Activated T-cell treated with anti-CD3 and anti-CD28 coated beads, Interleukin-2, amount 50 U/mL, for 48 hours (primary cell): ENCODE measurements around the gene FBLN2.

Source experiments
- DNase-seq, 2 experiments: peaks; one replicate each; pipeline ENCODE4 v3.0.0-alpha.2; 2020

Gene FBLN2

DNA sequence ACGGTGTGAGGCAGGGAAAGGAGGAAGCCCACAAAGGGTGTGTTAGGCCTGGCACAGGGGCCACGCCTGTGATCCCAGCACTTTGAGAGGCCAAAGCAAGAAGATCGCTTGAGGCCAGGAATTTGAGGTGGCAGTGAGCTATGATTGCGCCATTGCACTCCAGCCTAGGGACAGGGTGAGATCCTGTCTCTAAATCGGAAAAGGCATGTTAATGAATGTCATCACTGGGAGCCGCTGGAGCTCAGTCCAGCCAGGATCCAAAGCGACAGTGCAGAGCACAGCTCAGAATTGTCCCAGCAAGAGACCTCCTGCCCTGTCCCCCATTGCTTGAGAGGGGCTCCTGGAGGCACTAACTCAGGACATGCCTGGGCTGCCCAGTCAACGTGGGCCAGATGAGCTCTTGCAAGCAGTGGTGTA, 15.0 kb upstream of the FBLN2 start:
- no peak for DNase-seq

DNA sequence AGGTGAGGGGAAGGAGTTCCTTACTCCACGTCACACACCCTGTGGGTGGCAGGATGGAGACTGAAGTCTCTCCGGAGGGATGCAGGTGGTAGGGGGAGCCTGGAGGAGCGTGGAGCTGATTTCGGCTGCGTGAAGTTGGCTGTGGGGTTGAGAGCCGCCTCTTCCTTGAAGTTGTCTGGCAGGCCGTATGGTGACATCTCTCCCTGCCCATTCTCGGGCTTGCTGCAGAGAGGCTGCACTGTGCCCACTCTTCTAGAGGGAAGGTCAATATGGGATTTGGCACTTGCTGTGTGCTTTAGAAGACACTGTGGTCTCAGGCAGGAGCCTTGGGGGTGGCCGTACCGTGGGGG, 13.4 kb upstream of the FBLN2 start:
- no peak for DNase-seq

DNA sequence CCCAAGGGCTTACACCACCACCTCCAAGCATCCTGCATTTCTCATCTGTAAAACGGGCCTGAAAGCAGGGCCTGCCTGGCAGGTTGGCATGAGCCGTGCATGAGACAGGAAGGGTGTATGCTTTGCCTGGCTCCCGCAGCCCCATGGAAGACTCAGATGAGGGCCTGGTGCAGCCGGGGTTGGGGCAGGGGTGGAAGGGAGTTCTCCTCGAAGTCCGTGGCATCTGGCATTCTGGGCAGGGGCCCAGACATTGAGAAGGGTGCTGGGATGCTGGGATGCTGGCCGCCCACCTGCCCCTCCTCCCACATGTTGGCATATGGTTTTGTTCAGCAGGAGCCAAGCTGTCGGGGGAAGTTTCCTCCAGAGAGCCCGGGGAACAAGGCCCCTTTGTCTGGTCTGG, 13.0 kb upstream of the FBLN2 start:
- no peak for DNase-seq

DNA sequence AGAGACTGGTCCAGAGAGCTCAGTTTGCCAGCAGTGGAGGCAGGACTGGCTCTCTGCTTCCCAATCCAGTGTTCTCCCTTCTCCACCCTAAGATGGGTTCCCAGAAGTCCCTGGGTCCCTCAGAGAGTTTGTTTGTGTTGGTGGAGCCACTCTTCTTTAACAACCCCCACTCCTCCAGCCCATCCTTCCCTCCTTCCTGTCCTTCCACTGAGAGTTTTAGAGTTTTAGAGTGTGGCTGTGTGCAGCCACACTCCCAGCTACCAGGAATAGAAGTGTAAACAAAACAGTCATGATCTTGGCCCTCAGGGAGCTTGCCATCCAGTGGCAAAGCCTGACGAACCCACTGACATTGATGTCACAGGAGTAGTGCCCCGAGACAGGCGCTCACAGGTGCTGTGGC, 12.5 kb upstream of the FBLN2 start:
- no peak for DNase-seq

DNA sequence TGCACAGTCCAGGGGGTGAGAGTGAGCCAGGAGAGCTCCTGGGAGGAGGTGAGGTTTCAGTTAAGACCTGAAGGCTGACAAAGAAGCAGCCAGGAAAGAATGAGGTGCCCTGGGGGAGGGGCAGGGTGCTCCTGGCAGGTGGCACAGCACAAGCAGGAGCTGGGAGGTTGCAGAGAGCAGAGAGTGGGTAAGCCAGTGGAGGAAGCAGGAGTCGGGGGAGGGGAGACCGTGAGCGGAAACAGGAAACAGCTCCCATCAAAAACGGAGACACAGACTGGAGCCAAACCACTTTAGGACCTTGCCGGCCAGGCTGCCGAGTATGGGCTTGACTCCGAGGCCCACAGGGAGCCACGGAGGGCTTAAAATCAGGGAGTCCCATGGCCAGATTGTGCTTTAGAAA, 12.1 kb upstream of the FBLN2 start:
- no peak for DNase-seq

DNA sequence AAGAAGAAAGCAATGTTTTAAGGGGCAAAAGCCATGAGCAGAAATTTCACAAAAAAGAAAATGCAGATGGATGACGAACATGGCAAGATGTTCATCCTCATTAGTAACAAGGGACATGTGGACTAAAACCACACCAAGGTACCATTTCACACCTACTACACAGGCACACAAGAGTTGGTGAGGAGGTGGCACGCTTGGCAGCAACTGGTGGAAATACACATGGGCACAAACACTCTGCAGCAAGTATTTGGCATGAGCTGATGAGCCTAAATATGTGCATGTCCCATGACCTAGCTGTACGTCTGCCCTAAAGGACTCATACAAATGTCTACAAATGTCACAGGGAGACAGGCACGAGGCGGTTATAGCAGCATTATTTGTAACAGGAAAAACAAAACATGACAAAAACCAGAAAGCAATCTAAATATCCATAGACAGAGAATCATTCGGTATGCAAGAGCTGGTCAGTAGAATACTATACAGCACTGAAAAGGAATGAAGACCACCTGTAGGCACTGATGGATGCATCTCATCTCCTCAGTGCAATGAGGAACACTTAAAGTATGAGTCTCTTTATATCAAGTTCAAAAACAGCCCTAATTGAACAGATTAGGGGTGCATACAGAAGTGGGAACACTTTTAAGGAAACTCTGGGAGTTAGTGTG, 11.5 kb upstream of the FBLN2 start:
- no peak for DNase-seq

DNA sequence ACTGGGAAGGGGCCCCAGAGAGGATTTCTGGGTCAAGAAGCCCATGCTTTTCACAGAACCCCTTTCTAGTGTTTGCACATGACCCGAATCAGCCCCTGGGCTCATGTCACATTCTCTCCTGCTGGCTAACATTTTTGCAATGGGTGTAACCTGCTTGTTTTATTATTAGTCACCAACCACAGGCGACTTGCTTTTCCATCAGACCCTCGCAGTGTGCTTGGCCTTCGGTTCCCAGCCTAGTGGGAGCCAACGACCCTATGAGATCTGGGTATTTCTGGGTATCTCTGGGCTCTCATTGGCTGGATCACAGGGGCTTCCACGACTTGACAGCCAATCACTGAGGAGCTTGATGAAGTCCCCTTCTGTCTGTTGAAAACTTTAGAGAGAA, 11.0 kb upstream of the FBLN2 start:
- no peak for DNase-seq

DNA sequence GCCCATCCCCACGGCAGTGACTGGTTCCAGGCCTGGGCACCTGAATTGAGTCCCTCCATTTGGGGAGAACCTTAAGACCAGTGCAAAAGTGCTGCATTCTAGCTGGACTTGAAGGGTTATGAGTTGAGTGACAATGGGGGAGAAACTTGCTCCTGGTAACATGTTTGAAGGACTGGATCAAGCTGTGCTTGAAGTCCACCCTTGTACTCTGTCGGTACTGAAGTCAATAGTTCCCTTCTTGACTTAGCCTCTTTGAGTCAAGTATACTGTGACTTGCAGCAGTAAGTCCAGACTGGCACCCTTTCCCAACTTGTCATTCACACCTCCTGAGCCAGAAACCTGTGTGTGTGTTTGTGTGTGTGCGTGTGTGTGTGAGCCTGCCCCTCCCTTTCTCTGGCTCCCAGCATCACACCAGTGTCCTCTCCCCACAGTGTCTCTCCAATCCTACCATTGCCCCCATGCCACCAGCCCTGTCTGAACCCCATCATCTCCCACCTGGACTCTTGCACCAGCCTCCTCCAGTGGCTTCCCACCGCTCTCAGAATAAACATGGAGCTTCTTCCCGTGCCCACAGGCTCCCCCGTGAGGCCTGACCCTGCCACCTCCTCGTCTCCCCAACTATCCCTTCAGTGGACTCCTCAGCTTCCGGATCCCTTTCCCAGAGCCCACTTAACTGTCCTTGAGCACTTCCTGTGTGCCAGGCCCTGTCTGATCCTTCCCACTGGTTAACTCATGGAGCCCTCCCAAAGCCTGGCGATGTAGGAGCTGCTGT, 10.2 kb upstream of the FBLN2 start:
- no peak for DNase-seq

DNA sequence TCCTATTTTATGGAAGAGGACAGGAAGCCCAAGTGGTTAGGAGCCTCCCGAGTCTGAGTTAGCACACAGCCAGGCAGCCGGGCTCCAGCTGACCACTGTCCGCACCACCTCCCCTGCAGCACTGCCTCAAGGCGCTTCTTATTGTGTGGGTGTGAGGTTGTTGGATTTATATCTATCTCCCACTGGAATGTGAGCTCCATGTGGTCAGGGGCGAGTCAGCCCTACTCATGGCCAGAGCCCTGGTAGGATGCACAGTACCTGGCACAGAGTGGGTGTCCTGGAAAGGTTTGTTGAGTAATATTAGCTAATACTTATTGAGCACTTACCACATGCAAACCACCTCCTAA, 9.7 kb upstream of the FBLN2 start:
- no peak for DNase-seq

DNA sequence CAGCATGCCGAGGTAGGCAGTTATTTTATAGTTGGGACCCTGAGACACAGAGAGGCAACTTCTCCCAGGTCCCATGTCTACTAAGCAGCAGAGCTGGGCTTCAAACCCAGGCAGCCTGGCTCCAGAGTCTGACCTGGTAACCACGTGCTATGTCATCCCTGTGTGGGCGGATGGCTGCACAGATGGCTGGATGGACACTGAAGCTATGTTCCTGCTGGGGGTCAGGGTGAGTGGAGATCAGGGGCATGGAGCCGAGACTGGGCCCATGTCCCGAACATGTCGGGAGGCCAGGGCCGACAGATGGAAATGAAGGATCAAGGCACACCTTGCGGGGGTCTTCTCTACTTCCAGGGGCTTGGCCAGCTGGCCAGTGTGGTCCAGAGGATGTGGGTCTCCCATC, 9.3 kb upstream of the FBLN2 start:
- DNase-seq, result no peak

DNA sequence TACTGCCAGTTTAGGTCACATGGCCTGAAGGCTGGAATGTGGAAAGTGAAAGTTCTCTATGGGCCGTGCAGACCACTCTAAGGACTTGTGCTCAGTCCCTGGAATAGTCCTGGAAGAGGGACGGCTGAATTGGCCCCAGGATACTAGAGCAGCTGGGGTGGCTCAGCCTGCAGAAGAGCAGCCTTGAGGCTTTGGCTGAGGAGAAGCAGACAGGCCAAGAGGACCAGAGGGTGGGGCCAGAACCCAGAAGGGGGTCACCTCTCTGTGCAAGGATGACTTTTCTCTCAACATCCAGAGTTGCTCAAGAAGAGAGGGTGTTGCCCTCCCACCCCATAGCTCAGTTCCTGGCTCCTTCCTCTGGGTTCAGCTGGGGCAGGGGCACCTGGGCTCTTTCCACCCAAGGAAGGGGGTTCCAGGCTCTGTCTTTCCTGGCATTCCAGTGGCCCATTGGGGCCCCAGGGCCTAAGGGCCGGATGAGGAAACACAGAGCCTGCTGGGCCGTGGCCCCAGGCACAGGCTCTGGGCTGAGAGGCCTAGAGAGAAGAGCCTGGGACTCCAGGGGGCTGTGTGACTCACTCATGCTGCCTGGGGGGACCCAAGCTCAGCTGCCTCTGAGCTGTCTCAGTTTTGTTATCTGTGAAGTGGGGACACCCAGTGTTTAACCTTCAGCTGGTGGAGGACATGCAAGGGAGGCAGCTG, 8.5 kb upstream of the FBLN2 start:
- DNase-seq, result no peak

DNA sequence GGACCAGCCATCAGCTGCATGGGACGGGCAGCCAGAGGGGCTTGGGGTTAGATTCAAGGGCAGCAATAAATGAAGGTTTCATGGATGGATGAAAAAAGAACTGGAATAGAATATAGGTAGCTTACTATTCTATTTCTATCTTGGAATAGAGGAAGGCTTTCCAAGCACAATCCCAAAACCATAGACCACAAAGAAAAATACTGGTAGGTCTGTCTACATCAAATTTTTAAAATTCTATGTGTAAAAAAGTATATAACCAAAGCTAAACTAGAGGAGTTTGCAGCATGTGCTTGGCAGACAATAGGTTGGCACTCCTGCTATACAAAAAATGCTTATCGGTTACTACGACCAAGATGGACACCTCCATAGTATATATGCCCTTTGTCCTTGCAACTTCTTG, 7.2 kb upstream of the FBLN2 start:
- DNase-seq, result no peak

DNA sequence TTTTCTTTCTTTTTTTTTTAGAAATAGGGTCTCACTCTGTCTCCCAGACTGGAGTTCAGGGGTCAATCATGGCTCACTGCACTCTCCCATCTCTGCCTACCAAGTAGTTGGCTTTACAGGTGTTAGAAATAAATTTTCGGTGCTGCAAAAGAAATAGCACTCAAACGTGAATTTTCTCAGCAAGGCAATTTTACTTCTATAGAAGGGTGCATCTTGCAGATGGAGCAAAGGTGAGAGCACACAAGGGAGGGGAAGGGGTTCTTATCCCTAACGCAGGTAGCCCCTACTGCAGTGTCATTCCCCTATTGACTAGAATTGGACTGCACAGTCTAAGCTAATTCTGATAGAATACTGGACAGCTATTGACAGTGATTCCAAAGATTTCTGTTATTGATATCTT, 6.8 kb upstream of the FBLN2 start:
- no peak for DNase-seq

DNA sequence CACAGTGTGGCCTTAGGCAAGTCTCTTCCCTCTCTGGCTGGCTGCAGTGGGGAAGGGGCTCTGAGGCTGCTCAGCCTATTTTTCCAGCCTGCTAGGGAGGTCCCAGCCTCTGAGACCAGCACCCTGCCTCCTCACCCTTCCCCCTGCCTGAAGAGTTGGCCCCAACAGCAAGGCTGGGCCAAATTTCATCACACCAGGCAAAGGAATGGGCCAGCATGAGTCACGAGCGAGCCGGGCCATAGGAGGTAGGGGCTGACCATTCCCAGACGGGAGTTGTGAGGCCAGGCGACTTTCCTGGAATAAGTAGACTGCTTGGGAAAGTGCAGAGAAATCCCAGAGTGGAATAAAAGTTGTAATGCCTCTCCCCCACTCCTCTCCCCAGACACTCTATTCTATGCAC, 5.7 kb upstream of the FBLN2 start:
- DNase-seq, result no peak

DNA sequence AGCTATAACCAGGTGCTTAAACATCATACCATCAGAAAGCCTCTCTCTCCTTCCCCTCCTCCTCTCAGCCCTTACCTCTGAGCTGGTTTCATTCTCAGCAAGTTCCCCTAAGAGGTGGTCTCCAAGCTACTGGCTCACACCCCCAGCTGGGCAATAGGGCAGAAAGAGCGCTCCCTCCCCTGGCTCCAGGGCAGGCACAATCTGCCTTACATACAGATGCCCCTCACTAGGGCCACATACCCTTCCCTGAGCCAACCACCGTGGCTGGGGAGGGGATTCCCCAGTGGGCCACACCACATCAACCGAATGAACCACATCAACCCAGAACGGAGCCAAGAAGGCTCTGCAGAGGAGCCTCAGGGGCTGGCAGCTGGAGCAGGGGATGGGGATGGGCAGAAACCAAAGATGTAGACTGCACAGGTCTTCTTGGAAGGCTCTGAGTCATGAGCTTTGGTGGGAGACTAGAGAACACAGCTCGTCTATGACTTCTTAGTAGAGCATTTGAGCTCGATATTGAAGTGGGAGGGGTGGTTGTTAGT, 4.6 kb upstream of the FBLN2 start:
- peak; percentile 73 to 79 for DNase-seq

DNA sequence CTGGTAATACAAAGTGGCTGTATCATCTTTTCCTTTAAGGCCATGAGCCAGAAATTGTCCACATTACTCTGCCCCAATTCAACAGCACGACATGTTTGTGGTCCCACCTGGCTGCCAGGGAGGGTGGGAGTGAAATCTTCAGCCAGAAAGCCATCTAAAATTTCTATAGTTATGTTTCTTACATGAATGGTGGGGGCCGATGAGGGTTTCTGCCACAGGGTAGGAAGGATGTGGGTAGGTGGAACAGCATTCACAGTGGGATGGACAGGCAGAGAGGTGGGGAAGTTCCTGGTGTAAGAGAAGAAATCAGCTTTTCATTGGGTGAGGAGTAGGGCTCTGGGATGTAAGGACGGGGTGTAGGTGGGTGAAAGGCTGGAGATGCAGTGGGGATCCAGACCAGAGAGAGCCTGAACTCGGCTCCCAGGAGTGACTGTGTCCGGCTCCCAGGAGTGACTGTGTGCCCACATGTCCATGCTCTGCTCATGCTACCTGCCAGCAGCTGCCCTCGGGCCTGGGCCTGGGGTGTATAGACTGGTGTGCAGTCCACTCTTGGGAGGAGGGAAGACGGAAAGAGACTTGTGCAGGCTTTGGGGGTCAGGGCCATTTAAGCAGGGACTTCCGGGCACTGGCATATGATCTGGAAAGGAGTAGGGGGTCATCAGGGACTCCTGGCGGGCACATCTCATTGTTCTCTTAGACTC, 3.8 kb upstream of the FBLN2 start:
- DNase-seq, result no peak

DNA sequence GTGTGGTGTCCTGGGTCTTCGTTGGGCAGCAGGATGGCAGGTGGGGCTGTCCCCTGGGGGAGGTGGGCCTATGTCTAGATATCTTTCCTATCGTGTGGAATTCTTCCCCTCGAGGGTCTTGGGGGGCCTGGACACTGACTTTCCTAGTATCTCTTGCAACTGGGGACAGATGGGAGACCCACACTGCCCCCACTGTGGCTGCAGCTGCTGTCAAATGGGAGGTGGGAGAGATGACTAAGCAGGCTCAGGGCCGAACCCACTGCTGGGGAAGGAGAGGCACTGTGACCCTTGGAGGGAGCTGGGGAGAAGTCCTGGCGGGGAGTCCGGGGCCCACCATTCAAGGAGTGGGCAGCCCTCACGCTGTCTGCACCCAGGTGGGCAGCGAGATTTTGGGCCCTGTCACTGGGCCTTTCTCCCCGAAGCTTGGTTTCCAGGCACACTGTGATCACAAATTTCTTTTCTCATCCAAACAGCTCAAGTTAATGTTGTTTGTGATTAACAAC, 2.9 kb upstream of the FBLN2 start:
- no peak for DNase-seq

DNA sequence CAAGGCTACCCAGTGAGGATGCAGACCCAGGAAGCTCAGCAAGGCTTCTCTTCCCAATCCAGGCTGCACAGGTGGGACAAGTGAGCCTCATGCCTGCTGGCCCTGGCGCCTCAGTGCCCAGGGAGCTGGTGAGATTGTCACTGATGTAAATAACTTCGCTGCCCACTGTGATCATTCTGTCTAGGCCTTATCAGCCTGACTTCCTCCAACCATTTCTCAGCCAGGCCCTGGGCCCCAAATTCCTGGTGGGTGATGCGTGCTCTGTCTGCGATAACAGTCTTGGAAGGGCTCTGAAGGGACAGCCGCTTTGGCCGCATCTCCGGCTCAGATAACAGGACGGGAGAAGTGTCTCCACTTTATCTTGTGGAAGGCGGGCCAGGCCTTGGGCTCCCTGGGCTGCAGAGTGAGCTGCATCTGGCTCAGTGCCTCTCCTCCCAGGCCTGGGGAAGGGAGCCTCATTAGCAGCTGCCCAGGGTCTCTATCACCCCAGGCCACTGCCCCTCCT, 2.2 kb upstream of the FBLN2 start:
- no peak for DNase-seq

DNA sequence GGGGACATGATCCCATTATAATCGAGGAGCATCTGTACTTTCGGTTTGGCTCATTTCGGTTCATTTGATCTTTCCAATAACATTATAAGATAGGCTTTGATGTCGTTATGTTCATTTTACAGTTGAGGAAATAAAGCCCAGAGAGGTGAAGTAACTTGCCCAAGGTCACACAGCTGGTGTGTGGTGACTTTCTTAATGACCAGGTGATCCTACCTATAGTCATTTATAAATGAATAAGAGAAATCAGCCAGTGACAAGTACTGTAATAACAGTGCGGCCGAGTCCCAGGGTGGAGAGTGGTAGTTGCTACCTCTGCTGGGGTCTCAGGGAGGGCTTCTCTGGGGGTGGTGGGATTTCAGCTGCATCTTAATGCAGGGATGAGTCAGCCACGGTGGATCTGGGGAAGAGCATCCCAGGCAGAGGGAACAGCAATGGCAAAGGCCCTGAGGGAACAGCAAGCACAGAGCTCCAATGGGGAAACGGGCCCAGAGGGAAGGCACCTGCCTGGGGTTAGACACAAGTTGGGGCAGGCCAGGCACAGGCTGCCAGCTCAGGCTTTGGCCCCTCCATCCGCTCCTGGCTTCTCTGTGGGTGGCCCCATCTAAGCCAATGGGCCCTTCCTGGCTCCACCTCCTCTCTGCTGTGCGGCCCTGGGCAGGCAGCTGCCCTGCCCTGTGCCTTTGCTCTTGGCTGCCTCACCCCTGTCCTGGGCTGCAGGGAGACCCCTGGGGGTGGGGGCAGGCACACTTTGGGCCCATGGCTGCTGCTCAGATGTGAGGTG, 1.1 kb upstream of the FBLN2 start:
- no peak for DNase-seq

DNA sequence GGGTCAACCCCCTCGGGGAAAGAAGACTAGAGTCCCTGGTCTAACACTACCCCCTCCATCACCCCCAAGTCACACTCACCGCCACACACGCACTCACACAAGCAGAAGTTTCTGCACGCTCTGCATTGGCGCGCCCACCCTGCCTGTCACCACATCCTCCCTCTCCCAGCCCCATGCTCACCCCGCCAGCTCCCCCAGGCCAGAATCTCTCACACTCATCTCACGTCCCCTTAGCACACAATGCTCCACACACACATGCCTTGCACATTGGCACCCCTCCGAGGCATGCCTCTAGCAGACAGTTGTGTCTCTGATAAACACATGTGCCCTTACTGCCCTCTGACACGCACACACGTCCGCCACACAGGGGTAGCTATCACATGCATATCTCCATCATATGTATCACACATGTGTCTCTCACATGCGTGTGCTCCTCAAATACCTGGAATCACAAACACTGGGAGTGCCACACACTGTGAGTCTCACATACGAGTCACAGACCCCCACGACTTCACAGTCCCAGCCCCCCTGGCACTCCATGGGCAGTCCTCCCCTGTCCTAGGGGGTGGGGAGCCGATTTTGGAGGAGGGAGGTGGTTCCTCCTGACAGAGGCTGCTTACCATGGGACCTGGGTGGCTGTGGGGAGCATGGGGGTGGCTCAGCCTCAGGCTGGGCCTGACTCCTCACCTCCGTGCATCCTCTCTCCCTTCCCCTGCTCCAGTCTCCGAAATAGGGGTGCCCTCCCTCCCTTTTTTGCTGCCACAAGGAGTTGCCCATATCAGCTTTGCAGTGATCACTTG, 898 bp downstream of the FBLN2 start:
- peak in 1 of 2 experiments; percentile 26 for DNase-seq

DNA sequence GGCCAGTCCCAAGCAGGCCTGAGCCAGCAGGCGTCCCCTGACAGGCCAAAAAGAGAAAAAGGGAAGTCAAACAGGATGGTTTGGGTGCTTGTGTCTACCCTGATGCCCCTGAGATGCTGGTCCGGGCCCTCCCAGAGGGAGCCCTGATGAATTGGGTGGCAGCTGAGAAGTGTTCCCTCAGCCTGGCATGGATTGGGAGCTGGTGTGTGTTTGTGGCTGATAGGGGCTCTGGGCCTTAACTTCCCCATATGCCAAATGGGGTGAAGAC, 1.4 kb downstream of the FBLN2 start:
- DNase-seq, result no peak
